ENCODE data around the gene SLC17A1. TPM values are rescaled to one million over a fixed set of nuclear protein-coding genes. Genes with fewer than 3 reads are reported as not detected.
A peak's percentile ranks its signal among the peaks of the same experiment; 100 is the strongest.

SLC17A1 gene
- total and polyA plus RNA-seq, 2 of the 13 experiments (the other 11 are each of a cell fraction or from before 2014, with no cell fraction given) = 0.09 to 2.1 TPM

GRCh38 chr6:25863360-25863759 is 31.5 kb upstream of the SLC17A1 start (continued):
- TF ChIP-seq AHDC1 (CRISPR knock-in tag; IDR thresholded peaks at IDR 0.05; ENCODE audit: borderline replicate concordance) (peak; percentile 90), ZNF891 (CRISPR knock-in tag; IDR thresholded peaks at IDR 0.05) (no peak), NFIC (IDR thresholded peaks at IDR 0.05; ENCODE audit: low read length) (peak; percentile 69), RBFOX2 (IDR thresholded peaks at IDR 0.05; ENCODE audit: low read depth, low read length) (no peak), ZFP90 (CRISPR knock-in tag; IDR thresholded peaks at IDR 0.05; ENCODE audit: borderline replicate concordance) (no peak), GATAD1 (CRISPR knock-in tag; IDR thresholded peaks at IDR 0.05) (no peak), ELF4 (CRISPR knock-in tag; IDR thresholded peaks at IDR 0.05; ENCODE audit: borderline replicate concordance) (no peak), ATF1 (CRISPR knock-in tag; IDR thresholded peaks at IDR 0.05) (0 out of 2 replicates have a peak, but pooled peaks have one; percentile 23), ZNF644 (CRISPR knock-in tag; IDR thresholded peaks at IDR 0.05; ENCODE audit: low read depth) (no peak), ZNF747 (CRISPR knock-in tag; IDR thresholded peaks at IDR 0.05; ENCODE audit: borderline replicate concordance) (no peak), ZNF704 (CRISPR knock-in tag; IDR thresholded peaks at IDR 0.05; ENCODE audit: borderline replicate concordance) (no peak), ARID5B (CRISPR knock-in tag; IDR thresholded peaks at IDR 0.05) (peak; percentile 71), ZNF335 (CRISPR knock-in tag; IDR thresholded peaks at IDR 0.05) (no peak), MLXIP (CRISPR knock-in tag; IDR thresholded peaks at IDR 0.05; ENCODE audit: borderline replicate concordance) (no peak), ELF3 (CRISPR knock-in tag; IDR thresholded peaks at IDR 0.05) (peak; percentile 20; the same call in 1 of the 2 replicates), ZFX (CRISPR knock-in tag; IDR thresholded peaks at IDR 0.05; ENCODE audit: low read depth) (no peak)

Data from HepG2 (cell line).